Measurements from ENCODE around the gene LHX4.

Gene LHX4

DNA sequence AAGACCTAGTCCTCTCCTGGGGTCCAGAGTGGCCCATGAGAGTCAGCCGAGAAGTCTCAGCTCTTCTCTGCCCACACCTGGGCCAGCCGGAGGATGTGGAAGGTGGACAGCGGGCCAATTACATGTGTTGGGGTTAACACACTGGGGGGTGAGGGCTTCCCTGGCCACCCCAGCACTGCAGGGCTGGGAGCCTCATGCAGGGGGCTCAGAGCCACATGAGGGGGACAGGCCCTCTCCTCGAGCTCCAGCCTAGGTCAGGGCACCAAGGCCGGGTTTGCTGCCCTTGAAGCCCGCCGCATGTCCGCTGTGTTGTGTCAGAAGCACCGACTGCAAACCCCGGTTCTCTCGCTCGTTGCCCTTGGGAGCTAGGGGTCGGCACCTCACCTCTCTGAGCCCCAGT lies 30.5 kb downstream of the LHX4 start:
- no peak for DNase-seq

GRCh38 chr1:180261030-180261429 lies 31.0 kb downstream of the LHX4 start:
- DNase-seq, result no peak

- no peak for DNase-seq
Measured at GRCh38 chr1:180261524-180262155, 31.6 kb downstream of the LHX4 start.

GRCh38 chr1:180262628-180263488 lies 32.8 kb downstream of the LHX4 start:
- no peak for DNase-seq

- DNase-seq, result no peak
Measured at GRCh38 chr1:180264595-180264994, 34.5 kb downstream of the LHX4 start.

DNA sequence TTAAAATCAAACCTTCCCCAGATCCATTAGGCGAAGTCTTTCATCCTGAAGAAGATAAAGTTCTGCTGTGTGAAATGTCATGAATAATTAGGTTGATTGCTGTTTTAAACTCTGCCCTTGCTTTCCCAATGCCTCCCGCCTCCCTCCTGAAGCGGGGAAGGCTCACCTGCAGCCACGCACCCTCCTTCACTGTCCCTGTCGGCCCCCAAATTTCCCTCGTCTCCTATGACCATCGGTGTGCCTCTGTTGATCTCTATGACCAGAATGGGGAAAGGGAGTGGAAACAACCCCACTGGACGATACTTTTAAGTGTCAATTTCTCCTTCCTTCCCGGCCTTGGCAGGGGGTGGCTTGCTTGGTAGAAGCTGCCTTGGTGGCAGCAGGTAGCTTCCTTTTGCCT lies 35.1 kb downstream of the LHX4 start:
- no peak for DNase-seq

- no peak for DNase-seq
Measured at GRCh38 chr1:180265871-180266270, 35.8 kb downstream of the LHX4 start.

DNA sequence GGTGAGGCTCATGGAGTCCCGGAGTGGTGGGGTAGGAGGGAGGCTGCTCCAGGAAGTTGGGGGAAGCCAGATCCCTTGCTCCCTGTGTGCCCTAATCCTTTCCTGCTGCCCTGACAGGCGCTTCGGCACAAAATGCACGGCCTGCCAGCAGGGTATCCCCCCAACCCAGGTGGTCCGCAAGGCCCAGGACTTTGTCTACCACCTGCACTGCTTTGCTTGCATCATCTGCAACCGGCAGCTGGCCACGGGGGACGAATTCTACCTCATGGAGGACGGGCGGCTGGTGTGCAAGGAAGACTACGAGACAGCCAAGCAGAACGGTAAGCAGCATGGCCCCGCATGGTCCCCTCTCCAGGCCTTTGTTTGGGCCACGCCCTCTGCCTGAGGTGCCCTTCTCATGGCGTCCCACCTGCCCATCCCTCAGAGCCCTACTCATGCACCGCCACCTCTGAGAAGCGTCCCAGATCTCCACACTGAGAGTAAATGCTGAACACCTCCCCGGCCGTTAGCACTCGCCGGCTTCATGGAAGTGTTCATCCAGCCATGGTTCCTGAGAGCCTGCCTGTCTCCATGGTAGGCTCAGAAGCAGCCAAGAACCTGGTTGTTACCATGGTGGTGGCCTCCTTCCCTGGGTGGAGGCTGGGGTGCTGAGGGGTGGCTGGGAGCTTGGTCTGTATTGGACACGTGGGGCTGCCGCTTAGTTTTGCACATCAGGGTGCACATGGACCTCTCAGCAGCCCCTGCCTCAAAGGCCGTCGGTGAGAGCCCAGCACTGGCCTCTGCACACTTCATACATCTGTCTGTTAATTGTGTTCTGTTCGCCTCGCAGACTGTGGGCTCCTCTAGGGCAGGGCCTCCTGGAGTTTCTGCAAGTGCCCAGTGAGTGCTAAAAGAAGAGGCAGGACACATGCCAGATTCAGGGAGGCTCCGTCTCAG lies 36.5 kb downstream of the LHX4 start:
- no peak for DNase-seq

GRCh38 chr1:180267211-180267561 lies 37.1 kb downstream of the LHX4 start:
- no peak for DNase-seq

DNA sequence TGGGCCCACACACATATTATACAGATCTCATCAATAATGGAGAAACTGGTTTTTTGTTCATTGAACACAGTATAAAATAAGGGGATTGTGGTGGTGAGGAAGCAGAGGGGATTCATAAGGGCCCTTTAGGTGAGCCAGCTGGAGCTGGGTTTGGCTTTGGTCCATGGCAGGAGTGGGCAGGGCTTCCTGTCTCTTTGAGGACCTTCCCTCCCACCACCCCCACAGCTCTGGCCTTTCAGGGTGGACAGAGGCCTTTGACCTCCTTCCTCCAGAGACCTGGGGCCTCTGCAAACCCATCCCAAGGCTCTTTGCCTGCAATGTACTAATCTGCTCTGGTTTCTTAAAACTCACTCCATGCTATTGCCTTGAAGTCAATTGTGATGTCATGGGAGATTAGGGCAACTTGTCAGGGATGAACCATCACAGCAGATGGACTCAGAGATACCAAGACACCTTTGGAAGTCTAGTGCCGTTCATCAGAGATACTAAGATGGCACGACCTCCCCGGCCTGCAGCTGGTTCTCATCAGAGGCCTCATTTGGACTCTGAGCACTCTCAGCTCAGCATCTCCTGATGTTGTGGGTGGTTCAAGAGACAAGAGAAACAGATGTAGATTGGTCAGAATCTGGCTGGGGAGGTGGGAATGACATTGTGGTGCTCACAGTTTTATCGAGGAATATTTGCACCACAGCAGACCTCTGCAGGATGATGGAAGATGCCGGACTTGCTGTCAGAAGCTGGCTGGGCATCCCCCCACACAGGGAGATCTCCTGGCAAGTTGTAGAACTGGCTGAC lies 37.9 kb downstream of the LHX4 start:
- DNase-seq, result no peak

- DNase-seq, result no peak
Measured at GRCh38 chr1:180268556-180269075, 38.6 kb downstream of the LHX4 start.

DNA sequence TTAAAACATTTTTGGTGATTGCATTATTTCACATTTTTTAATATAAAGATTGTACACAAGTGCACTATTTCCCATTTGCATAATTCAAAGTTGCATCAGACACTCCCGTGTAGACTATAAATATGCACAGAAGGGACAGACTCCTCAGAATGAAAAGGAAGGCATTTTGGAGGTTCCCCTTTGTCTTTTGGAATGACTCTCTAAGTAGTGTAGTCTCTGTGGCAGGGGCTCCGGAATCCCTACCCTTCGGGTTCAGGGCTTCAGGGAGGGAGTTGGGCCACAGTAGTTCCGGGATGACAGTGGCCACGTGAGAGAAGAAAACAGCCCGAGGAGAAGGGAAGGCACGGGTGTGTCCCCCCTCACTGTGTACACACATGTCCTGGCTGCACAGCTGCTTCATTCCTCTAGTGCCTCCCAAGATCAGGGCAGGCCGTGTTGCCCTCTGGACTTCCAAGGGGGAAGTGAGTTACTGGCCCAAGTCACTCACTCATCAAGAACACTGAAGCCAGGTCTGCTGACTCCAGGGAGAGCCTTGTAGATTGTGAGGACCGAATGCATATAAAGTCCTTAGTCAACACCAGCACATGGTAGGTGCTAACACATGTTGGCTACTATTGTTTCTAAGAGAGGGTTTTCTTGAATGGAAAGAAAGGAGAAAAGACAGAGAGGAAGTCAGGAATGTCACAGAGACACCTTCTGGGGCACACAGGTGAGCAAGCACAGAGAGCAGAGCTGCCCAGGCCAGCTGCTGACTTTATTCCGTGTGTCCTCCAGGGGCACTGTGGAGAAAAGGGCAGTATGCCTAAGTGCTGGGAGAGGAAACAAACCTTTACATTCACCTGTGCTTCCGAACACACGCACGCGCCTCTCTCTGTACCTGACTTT lies 39.8 kb downstream of the LHX4 start:
- no peak for DNase-seq

GRCh38 chr1:180270530-180271271 lies 40.6 kb downstream of the LHX4 start:
- DNase-seq, result no peak

DNA sequence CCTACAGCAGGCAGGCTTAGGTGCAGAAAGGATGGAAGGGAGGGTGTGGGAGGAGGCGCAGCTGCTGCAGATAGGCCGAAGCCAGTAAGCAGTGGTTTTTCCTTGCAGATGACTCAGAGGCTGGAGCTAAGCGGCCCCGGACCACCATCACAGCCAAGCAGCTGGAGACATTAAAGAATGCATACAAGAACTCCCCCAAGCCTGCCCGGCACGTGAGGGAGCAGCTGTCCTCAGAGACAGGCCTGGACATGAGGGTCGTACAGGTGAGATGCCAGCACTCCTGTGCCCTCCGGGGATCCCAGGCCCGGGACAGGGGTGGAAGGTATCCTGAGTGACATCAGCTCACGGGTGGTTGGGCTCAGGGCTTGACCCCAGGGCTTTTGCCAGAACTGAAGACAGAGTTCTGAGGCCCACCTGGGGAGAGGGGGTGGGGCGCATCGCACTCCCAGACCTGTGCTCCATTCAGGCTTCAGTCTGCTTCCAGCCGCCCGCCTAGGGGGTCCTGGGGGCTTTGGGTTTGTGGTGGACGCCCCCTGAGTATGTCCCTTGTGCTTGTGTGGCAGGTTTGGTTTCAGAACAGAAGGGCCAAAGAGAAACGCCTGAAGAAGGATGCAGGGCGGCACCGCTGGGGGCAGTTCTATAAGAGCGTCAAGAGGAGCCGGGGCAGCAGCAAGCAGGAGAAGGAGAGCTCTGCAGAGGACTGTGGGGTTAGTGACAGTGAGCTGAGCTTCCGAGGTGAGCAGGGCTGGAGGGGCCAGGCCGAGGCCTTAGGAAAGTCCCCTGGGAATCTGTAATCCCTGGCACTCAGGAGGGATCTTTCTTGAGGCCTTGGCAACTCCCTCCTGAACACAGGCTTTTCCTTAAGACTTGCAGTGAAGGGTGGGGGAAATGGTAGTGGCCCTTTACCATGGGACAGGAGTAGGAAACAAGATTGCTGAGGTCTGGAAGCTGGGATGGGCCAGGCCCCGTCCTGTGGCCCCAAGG lies 41.5 kb downstream of the LHX4 start:
- no peak for DNase-seq

GRCh38 chr1:180272395-180272794 lies 42.3 kb downstream of the LHX4 start:
- DNase-seq, result no peak

GRCh38 chr1:180273066-180273465 lies 43.0 kb downstream of the LHX4 start:
- no peak for DNase-seq

GRCh38 chr1:180274221-180274620 lies 44.2 kb downstream of the LHX4 start:
- DNase-seq, result no peak

DNA sequence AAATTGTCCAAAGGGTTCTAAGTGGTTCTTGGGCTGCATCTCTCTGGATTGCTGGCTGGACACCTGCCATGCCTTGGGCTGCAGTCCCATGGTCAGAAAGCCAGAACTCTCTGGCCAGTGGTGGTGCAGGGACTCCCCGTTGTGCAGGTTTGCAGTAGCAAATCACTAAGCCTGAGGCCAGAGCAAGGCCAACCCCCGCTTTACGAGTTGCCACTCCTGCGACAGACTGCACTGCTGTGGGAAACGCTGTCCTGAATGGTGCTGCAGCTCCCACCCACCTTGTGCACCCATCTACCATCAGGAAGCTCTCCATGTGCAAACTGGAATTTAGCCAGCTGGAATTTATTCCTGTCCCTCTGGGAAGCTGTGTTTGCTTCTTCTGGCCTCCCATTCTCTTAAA lies 45.7 kb downstream of the LHX4 start:
- no peak for DNase-seq

DNA sequence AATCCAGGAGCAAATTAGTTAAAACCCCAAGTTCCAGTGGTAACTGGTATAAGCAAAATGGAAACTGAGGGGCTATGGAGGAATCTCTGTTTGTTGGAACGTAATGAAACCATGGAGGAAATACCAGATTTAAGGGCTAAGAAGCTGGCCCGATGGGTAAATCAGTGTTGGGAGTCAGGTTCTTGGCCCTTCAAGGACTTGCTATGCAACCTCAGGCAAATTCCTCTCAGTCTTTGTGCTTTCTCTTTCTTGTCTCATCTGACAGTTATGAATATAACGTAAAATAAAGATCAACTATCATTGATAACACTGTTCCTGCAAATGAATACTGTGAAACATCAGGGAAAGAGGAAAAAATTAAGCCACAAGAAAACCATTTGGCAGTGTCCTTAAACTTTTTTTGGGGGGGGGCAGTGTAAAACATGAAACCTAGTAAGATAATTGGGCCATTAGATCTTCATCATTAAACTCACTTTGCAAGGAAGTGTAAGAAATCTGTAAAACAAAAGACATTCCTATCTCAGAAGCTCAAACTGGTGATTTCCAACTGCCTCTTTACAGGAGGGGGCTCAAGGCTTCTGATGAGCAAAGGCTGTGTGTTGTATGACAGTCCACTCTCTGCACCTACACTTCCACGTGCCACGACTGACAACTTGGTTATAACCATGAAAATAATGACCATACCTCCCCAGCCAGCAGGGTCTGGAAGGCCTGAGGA lies 47.6 kb downstream of the LHX4 start:
- DNase-seq, result no peak
